GM19351 (cell line): ENCODE measurements around the gene MCTP1.
"Not testable (repeated sequence)": the region's sequence is repeated elsewhere in the genome, so short reads cannot be mapped to it uniquely, and the experiment has no call there.

Experiments used
- ATAC-seq: cut with Tn5 transposase; IDR thresholded peaks from one replicate; pipeline ENCODE4 v1.9.1; 2021; ENCODE audit warnings: mild to moderate bottlenecking, moderate library complexity; ENCODE audit not compliant: unreplicated experiment

Gene MCTP1

DNA sequence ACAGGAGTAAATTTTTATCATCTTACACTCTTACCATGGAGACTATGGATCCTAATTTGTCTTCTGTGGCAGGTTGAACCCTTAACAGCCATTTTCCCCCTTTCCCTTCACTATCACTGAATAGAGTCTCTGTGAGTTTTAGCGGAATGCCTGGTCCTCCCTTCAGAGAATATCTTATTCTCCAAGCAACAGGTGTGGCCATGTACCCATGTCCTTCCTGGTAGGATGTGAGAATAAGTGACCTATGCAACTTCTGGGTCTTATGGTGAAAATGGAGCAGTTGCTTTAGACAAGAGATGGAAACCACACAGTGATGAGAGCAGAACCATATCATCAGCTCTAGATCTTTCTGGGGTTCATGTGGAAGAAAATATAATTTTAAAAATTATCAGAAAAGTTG is 312.6 kb downstream of the MCTP1 start:
- ATAC-seq: no peak

DNA sequence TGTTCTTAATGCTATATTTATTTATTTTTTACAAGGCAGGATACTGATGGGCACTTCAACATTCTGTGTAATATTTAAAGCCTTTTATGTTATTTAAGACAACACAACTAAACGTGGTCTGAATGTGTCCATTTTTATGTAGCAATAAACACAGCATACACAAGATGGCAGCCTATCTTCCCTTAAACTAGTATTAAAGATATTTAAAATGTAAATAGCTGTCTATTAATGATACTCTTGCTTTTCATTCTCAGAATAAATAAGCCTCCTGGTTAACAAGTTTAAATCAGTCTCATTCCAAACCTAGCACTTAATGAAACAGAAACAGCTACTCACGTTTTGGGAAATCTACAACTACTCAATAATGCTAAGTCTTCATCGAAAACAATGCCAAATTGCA is 315.7 kb downstream of the MCTP1 start:
- peak; percentile 63 for ATAC-seq

DNA sequence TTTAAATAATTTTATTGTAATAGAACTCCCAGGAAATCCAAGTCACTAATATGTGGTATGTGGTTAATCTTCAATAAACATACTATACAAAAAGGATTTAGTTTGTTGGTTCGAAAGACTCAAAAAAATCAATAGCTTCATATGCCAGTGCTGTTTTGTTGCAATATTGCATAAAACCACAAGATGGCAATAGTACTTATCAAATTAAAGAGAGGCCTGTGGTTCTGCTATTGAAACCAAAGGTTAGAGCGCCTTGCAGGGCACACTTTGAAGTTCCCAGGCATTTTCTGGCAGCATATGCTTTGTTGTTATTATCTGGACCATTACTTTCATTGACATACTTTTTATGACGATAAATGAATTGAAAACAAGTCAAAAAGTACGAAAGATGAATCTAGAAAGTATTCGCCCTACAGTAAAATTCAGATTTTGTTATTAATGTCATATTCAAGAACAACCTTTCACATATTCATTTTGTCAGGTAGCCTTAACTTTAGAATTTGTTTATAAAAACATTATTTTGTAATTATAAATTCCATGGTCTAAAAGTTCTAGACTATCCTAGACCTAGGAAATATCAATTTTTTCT is 316.3 kb downstream of the MCTP1 start:
- ATAC-seq: peak; percentile 79

DNA sequence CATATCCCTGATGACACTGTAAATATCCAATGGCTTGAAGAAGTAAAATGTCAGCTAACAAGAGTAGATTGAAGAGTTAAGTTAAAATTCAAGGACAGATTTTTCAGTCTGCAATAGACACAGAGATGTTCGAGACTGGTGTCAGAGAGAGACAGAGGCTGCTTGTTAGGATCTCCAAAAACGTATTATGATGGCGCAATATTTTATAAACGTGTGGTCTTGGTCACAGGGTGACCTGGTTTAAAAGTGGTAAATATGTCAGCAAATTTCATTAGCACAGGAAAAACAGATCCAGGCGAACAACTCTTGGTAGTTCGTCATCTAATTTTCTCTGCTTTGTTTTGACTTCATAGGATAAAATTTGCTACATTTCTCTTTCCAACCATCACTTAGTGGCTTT is 317.4 kb downstream of the MCTP1 start:
- ATAC-seq: no peak

DNA sequence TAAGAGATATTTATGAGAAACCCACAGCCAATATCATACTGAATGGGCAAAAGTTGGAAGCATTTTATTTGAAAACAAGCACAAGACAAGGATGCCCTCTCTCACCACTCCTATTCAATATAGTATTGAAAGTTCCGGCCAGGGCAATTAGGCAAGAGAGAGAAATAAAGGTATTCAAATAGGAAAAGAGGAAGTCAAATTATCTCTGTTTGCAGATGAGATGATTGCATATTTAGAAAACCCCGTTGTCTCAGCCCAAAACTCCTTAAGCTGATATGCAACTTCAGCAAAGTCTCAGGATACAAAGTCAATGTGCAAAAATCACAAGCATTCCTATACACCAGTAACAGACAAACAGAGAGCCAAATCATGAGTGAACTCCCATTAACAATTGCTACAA is 325.6 kb downstream of the MCTP1 start:
- not testable (repeated sequence) for ATAC-seq

DNA sequence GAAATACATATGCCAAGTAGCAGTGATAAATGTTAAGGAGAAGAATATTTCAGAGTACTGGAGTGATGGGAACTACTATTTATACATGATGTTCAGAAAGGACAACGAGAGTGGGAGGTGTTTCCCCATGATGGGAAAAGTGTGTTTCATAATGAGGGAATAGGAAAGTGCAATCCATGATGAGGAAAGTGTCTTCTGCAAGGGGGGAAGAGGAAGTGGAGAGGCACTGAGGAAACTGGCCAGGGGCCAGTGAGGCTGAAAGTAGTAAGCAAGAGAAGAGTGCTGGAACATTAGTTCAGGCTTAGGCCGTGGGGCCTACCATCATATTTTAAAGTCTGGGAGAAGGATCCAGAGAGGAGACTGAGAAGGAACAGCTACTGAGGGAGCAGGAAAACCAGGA is 339.2 kb downstream of the MCTP1 start:
- no peak for ATAC-seq

DNA sequence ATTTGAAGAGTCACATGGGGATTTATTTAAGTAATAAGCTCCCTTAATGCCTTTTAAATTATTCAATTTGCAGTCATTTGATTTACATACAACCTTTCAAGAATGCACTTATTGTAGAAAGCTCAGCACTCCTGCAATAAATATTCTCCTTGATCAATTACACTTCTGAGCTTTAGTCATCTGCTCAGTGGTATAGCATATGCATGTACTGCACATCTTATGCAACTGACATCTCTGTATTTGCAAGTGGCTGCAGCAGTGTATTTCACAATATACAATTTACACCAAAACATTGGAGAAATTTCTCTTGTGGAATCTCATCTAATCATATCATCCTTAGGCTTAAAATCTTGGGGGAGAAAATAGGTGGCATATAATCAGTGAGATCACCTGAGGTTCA is 340.7 kb downstream of the MCTP1 start:
- ATAC-seq: no peak

DNA sequence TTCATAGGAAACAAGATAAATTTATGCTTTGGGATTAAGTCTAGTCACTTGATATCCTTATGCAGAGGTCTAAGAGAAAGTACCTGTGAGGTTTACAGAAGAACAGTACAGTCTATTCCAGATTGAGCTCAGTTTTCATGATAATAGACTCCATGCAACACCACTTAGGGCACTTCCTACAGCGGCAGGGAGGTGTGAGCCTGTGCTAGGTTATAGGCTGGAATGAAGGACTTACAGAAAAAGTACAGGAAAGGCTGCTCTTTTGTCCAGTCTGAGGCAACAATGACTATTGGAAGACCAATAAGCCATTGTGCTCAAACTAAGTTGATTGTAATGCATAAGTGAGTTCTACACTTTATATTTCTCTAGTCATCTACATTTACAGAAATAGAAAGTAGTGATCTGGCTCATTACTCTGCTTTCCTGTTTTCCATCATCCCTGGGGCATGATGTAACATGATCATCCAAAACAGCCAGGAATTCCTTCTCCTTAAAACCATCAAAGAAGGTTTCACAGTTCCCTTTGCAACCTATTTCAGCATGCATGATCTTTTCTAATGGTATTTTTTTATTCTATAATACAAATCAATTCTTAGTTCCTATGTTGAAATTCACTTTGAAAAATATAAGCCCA is 343.7 kb downstream of the MCTP1 start:
- ATAC-seq: no peak

DNA sequence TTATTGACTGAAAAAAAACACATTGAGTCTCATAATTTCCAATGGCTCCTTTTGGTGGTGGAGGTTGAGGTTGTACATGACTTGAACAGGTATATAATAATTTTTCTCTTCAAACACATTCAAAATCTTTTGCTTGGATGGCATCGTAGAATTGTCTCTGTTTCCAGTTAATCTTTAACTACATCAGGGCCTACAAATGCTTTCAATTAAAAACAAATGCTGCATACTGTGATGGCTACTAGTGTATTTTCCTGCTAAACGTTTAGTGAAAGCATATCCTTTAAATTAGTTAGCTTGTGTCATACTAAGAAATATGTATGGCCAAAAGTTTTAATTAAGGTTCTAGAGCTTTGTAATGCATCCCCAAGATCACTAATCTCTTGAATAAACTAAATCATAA is 352.6 kb downstream of the MCTP1 start:
- no peak for ATAC-seq

DNA sequence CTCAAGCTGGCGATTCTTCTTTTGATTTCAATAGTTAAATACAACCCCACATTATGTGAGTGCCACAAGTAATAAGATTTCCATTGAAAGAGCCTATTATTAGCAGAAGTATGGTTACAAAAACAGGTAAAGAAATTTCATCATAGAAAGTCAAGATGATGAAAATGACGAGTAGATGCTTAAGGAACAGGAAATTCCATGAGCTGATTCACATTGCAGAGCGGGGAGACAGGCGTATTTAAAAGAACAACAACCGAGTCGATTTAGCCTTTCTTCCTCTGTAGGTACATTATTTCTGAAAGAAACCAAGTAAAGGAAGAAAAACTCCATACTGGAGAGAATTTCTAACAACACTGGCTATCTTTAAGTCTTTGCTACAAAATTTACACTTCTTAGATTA is 356.0 kb downstream of the MCTP1 start:
- ATAC-seq: no peak

DNA sequence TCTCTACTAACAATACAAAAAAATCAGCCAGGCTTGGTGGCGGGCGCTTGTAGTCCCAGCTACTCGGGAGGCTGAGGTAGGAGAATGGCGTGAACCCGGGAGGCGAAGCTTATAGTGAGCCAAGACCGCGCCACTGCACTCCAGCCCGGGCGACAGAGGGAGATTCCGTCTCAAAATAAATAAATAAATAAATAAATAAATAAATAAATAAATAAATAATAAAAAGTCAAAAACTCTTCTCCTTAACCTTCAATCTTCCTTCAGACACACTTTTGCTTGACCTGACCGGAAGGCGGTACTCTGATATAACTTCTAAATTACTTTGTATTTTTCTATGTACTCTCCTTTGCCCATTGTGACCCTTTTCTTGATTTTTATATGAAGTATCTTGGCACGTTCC is 364.3 kb downstream of the MCTP1 start:
- ATAC-seq: no peak

DNA sequence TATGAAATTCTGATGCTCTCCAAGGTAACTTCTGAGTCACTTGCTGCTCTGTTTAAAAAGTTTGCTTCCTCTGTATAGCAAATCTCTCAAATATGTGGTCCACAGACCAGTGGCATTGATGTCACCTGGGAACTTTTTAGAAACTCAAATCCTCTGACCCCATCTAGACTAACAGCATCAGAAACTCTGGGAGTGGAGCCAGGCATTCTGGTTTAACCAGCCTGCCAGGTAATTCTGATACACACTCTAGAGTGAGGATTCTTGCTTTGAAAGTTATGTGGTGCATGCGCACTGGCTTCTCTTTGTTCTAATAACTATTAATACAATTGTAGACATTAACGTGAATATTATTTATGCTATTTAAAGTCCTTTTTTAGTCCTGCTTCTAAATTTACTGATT is 368.3 kb downstream of the MCTP1 start:
- ATAC-seq: no peak

DNA sequence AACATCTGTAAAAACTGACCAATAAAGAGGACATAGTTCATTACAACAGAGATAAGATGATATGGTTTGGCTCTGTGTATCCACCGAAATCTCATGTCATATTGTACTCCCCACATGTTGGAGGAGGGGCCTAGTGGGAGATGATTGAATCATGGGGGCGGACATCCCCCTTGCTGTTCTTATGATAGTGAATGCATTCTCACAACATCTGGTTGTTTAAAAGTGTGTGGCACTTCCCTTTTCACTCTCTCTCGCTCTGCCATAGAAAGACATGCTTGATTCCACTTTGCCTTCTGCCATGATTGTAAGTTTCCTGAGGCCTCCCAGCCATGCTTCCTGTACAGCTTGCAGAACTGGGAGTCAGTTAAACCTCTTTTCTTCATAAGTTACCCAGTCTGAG is 373.6 kb downstream of the MCTP1 start:
- no peak for ATAC-seq

DNA sequence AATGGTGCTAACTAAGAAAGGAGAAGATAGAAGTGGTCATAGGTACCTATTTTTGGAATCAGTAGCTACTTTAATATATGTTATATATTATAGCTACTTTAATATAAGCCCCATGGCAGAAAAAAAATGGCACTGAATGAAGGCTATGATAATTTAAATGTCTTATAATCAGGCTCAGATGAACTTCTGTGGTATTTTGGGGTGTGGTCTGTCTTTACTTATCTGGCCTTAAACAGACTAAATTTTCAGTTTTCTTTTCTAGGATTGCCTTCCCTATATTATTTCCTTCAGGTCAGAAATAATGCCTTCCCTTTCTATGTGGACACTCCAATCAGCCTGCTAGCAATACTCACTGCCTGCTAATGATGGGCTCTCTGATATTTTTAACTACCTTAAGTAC is 374.2 kb downstream of the MCTP1 start:
- no peak for ATAC-seq

DNA sequence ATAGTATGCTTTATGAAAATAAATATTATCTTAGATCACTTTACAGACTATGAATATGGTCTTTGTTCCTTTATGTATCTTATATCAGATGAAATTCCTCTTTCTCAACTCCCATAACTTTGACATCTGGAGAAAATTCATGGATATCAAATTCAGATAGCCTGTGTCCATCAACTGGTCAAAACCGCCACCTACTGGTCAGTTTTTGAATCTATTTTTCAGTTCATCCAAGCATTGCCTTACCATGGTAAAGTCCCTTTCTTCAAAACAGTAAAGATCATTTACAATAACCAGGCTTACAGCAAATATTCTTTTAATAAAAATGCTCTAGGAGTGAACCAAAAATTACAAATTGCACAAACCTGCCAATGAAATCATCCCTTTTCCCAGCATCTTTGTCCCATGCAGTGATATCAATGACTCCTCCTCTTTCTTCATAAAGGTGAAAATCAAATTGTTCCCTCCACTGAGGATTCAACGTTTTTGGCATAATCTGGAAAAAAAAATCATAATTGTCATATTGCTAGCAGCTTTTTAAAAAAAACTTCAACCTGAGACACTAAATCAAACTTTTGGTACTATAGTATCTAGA is 375.9 kb downstream of the MCTP1 start:
- ATAC-seq: peak; percentile 79

DNA sequence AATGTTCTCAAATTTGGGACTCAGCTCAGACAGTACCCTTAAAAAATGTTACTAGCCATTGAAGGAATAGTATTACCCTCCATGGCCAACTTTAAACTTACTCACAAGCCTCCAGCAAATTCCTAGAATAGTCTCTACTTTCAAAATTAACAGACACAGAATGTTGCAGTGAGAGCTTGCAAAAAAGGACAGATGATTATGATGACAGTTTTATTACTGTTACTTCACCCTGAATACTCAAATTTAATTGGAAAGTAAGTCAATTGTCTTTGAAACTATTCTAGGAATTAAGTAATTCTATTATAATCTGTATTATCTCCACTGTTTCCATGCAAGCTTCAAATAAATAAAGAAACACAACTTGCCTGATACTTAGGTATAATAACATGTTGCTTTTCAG is 378.1 kb downstream of the MCTP1 start:
- ATAC-seq: no peak

DNA sequence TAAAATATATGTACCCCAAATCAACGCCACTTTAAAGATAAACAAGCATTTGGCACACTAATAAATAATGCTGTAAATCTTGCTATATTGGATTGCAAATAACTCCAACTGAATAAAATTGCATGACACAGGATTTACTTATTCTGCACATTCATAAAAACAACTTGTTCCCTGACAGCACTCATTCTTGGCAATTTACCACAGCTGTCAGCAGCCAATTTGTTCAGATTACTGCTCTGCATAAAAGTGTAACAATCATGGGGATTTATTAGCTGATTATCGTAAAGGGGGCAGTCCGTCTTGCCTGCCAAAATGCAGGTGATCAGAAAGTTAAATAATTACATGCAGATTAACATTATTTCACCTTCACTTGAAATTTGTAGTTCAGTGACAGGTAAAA is 381.2 kb downstream of the MCTP1 start:
- no peak for ATAC-seq

DNA sequence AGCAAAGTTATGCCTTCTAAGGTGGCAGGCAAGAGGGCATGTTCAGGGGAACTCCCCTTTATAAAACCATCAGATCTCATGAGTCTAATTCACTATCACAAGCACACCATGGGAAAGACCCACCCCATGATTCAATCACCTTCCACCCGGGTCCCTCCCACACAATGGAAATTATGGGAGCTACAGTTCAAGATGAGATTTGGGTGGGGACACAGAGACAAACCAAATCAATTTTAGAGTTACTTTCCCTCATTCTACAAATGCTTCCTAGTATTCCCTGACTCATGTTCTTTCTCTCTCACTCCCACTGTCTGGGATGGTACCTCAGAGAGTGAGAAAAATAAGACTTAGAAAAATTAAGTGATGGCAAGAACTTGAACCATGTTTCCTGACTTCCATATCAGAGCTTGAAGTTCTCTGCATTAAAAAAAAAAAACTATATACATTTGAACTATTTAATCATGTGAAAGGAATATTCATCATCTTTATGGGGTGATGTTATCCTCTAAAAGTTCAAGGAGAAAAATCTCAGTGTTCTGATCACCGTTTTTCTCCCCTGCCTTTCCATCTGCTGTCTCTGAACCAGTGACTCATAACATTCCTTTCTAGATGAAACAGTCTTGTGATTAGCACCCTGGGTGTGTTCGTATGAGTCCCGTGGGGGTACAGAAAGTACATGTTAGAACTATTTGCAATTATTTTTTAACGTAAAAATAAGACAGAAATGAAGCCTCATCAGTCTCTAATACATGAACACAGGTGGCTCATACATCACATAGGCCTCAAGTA is 383.5 kb downstream of the MCTP1 start:
- ATAC-seq: peak; percentile 91

DNA sequence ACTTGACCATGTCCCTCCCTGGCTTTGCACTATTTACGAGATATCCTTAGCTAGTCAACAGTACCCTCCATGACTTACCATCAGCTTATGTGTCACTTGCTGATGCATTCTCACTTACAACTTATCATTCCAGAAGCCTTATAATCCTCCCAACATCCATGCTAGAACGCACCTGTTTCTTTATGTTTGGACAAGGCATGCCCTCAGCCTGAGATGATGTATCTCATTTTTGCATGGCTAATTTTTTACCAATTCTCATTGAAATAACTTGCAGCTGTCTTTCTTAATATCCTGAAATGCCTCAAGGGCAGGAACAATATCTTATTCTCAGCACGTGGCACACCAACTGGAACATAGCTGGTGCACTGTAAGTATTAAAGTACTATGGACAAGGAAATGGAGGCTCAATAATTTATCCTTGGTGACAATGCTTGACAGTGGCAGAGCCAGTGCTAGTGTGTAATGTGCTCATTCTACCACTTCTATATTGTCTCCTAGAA is 384.8 kb downstream of the MCTP1 start:
- ATAC-seq: no peak

DNA sequence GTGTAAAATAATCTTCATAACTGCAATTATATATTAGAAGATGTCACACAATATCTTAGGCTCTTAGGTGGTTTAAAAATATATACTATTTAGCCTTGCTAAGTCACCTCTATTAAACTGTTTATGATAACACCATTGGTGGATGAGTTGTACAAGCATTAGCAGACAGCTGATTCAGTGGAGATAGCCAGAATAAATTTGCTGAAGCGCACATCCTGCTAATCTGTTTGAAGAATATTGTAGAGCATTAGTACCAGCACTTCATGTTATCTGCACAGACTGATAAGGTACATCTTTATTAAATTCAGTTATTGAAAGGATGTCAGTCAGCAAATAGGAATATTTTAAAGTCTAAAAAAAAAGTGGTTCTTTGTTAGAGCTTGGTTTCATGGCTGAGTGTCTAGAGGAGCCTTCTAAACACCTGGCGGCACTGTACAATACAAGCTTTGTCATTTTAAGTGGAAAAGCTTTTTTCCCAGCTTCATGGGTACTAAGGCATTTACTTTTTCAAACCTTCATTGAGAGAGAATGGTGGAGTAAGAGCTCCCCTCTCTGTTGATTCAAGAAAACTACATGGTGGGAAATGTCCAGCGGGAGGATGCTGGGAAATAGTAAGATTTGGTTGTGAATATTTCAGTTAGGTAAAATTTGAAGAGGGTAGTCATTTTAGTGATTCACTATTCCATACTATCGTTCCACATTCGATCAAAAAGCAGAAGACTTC is 391.3 kb downstream of the MCTP1 start:
- no peak for ATAC-seq

DNA sequence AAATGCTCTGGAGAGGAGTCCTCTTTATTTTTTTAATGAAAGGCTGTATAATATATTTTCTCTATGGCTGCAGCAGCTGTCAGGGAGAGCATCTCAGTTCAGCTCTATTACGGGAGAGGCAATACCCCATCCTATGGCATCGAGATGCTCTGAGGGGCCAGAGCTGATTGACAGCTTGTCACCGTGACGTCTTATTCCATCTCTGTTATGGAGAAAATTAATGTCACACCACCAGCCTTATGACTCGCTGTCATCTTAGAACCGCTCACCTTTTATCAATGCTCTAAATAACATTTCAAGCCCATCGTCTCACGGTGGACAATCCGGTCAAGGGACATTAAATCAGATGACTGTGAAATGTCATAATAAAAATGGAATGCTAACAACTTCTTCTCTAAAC is 392.9 kb downstream of the MCTP1 start:
- no peak for ATAC-seq
